NCI-H2081 treated with DMSO at 0.1 percent for 48 hours (cell line): ENCODE data around the gene AGPAT3.

ENCODE experiments used
- DNase-seq: peaks from one replicate; lab custom pipeline; 2025; lab: John Stamatoyannopoulos, UW

AGPAT3 gene

DNA sequence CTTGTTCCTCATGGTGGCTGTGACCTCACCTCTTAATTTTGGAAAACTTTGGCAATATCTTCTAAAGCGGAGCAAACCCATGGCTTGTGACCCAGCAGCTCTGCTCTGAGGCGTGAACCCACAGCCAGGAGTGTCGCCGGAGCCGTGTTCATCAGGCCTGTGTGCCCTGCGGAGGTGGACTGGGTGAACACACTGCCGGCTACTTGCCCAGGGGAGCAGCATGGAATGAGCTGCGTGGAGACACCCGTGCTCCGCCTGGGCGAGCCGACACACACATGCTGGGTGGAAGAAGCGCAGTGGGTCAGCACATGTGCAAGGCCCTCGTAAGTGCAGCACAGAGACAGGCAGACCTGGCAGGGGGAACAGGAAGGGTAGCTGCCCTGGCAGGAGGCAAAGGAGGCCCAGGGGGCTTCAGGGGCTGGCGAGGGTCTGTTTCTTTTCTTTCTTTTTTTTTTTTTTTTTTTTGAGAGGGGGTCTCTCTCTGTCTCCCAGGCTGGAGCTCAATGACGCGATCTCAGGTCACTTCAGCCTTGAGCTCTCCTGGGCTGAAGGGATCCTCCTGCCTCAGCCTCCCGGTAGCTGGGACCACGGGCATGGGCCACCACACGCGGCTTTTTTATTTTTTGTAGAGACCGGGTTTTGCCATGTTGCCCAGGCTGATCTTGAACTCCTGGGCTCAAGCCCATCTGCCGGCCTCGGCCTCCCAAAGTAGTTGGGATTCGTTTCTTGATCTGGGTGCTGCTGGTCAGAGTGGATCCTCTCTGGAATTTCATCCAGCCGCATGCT is 41.8 kb downstream of the AGPAT3 start:
- DNase-seq, result no peak

DNA sequence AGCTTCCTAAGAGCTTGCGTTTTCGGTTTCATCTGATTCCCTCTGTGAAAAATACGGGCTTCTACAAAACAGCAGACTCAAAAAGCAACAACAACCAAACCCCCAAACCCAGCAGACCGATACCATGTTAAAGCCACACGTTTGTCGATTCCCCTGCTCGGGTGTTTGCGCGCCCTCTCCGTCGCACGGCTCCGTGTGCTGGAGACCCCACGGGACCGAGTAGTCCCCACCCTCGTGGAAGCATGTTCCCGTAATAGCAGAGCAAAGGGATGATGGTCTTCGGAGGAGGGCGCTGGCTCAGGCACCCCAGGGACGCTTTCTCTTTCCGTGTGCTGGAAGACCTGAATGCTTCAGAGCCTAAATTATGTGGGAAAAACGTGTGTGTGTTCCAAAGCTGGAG is 42.7 kb downstream of the AGPAT3 start:
- no peak for DNase-seq

DNA sequence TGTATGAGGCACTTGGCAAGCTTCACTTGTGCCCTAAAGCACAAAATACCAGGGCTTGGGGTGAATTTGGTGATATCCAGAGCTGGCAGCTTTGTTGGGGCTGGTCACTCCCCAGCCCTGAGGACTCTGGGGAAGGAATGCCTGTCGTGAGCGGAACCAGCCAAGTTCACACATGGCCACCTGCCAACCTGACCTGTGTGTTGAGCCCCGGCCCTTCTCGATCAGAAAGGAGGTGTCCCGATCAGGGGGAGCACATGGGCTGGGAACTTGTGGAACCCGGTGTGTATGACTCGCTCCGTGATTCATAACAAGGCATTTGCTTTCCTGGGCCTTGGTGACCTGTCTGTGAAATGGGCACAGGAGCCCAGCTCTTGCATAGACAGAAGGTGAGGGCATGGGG is 43.1 kb downstream of the AGPAT3 start:
- DNase-seq, result no peak

DNA sequence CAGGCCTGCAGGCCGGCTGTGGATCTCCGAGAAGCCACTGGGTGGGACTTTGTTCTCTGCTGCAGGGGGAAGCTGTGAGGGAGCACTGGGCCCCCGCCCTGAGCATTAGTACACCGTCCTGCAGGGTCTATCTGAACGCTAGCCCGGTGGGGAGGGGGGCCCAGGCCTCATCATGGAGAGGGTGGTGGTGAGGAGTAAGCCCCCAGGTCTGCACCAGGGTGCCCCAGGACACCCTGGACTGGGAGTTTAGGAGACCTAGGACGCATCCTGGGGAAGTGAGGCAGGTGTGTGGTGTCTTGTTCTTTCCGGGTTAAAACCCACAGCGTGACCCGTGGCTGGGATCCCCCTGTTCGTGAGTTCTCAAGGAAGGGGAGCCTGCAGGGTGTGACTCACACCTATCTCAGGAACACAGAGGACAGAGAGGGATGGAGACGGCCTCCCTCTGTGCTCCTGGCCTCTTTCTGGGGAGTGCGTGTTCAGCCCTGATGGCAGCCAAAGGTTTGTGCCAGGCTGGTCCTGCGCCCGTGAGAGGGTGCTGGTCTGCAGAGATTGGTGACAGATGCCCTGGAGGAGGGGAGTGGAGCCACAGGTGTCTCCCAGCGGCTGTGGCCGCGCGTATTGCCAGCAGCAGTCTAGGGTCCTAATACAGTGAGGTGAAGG is 44.8 kb downstream of the AGPAT3 start:
- no peak for DNase-seq

DNA sequence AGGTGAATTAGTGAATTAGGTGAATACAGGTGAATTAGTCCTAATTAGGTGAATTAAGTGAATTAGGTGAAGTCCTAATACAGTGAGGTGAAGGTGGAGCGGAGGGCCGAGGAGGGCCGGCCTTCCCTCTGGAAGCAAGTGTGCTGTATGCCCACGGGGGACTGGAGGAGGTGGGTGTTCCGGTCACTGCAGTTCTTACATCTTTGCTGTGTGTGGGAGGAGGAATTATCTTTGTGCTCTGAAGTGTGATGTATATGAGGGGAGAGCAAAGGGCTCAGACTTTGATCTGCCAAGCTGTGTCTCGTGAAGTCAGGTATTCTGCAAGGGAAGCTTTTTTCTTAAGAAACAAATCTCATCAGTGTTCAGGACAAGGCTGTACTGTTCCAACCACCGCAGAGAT is 45.4 kb downstream of the AGPAT3 start:
- no peak for DNase-seq

GRCh38 chr21:43911015-43911934 is 46.3 kb downstream of the AGPAT3 start:
- DNase-seq, result no peak

GRCh38 chr21:43911935-43912487 is 47.0 kb downstream of the AGPAT3 start:
- DNase-seq, result no peak

DNA sequence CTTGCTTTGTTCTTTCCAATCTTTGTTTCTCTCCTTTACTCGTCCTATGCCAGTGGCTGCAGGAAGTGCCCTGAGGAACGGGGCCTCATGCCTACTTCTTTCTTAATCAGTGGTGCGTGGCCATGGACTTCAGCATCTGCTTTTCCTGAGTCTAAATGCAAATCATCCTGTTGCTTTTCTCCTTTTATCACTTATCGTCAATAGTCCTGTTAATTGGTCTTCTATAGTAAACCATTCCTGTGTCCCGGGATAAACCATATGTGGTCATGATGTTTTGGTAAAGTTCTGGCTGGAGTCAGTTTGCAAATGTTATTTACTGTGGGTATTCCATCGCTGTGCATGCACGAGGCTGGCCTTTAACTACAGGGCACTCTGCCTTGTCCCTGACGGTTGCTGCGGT is 47.5 kb downstream of the AGPAT3 start:
- no peak for DNase-seq

DNA sequence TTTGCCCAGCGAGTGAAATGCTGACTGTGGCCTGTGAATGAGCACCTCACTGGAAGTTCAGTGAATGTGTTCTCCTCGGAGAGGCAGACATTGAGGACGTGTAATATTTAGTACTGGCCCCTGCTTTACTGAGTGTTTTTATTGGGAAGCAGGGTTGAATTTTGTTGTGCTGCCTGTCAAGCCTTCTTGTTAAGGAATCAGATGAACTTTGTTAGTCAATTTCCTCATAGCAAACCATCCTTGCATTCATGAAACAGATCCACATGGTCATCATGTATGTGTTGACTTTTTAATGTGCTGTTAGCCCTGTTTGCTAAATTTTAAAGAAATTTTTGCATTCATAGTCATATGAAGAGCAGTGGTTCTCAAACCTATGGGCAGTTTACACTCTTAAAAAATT is 47.9 kb downstream of the AGPAT3 start:
- no peak for DNase-seq

DNA sequence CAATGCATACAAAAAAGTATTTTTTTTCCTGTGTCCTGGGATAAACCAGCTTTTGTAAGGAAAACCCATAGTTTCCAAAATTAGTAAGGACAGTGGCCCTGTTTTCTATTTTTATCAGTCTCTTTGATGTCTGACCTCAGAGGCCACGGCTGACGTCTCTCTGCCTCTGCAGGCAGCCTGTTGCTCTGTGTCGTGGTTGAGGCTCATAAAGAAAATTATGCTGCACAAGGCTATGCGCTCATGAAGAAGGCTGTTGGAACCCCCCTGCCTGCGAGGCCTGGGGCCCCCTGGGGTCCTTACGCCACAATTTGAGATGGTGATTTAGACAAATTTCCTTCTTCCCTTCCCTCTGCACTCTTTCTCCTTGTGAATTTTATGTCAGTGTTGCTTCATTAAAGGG is 48.9 kb downstream of the AGPAT3 start:
- DNase-seq, result no peak

DNA sequence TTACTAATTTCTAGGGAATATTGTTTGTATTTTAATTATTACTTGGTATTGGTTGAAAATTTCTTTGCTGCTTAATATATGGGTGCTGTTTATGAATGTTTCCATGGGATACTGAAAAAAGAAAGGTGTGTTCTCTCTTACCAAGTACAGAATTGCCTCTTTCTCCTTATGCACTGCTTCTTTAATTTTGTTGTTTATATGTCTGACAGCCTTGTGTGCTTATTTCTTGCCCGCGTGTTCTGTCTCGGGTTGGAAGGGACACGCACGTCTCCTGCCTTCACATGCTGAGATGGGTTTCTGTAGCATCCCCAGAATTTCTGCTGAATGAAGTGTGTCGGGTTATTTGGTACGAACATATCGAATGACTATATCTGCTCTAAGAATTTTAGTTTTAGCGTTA is 51.1 kb downstream of the AGPAT3 start:
- DNase-seq, result no peak

GRCh38 chr21:43916691-43917514 is 51.9 kb downstream of the AGPAT3 start:
- DNase-seq, result no peak

DNA sequence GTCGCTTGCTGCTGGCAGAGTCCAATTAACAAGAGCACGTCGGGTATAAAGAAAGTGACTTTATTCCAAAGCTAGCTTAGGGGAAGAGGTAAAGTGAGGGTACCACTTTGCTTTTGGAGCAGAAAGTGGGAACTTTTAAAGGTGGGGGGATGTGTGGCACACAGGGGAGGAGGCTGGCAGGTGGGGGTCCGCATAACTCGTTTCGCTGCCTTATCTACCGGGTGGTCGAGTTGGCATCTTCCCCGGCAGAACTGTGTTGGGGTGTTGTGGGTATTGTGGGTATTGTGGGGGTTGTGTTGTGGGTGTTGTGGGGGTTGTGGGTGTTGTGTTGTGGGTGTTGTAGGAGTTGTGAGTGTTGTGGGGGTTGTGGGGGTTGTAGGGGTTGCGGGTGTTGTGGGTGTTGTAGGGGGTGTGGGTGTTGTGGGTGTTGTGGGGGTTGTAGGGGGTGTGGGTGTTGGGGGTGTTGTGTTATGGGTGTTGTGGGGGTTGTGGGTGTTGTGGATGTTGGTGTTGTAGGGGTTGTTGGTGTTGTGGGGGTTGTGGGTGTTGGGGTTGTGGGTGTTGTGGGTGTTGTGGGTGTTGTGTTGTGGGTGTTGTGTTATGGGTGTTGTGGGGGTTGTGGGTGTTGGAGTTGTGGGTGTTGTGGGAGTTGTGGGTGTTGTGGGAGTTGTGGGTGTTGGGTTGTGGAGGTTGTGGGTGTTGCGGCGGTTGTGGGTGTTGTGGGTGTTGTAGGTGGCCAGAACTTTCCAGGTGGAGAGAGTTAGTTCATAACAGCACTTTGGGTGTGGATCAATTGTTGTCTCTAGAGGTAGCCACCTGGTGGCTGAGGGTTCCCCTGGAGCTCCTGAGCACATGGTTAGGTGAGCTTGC is 52.7 kb downstream of the AGPAT3 start:
- no peak for DNase-seq

- no peak for DNase-seq
Observed at GRCh38 chr21:43918385-43918947, 53.4 kb downstream of the AGPAT3 start.

GRCh38 chr21:43919283-43919682 is 54.3 kb downstream of the AGPAT3 start:
- no peak for DNase-seq

- DNase-seq, result no peak
Observed at GRCh38 chr21:43919871-43920801, 55.1 kb downstream of the AGPAT3 start.

DNA sequence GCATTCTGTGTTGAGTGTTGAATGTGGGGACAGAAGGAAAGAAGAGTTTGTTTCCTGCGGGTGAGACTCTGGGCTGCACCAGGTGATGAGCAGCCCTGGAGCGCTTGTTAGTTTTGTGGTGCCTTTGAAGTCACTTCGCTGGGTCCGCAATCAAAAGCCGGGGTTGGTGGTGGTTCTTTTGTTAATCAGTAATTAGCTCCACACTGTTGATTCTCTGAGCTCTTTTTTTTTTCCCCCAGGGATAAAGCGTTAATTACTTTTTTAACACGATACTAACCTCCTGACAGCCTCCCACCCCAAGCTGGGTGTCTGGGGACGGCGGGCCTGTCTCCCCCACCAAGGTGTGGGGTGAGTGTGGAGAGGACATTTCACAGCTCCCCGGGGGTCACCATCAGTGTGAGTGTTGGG is 56.6 kb downstream of the AGPAT3 start:
- DNase-seq, result peak; percentile 11

DNA sequence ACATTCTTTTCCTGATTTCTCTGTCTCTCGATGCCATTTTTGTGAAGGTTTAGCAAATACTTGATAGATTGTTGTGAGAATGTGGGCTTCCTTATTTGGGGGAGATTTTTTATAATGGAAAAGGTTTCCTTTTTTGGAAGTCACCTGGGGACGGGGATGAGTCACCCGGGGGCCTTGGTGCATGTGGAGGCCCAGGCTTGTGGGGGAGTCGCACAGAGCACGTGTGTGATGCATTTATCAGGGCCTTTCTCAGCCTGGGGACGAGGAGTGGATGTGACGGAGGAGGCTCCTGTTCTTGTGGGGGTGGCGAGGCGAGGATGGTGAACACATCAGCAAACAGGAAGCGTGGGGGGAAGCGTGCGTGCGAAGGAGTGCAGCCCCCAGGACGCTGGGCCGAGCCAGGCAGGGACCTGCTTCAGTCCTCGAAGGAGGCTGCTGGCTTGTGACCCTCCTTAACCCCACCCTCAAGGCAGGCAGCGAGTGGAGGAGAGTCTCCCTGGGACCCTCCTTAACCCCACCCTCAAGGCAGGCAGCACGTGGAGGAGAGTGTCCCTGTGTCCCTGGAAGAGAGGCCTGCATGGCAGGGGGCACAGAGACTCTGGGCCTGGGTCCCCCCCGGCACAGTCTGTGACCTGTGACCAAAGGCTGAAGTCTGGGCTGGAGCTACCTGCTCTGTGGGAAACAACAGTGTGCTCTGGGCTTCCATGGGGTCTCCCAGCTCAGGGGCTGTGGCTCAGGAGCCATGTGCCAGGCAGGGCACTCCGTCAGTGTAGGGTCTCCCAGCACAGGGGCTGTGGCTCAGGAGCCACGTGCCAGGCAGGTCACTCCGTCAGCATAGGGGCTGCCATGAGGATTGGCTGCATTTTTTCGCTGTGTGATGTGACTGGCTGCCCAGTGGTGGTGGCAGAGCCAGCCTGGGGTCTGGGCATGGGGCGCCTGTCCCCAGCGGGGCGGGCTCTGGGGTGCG is 57.2 kb downstream of the AGPAT3 start:
- DNase-seq, result no peak
